H9 (cell line): ENCODE measurements around the gene MROH7. TPM values are rescaled to one million over a fixed set of nuclear protein-coding genes. Genes with fewer than 3 reads are reported as not detected.

ENCODE experiments used
- DNase-seq: peaks from one replicate; pipeline ENCODE4 v3.0.0-alpha.2; 2017
- H2AFZ ChIP-seq: one replicate; pipeline ENCODE4 v1.6.1; 2013; ENCODE audit warnings: mild to moderate bottlenecking, low read length, control low read depth, moderate library complexity
- H2AK5ac ChIP-seq: 2 replicates; pipeline ENCODE4 v1.6.1; 2013; ENCODE audit warnings: low read length, control low read depth, mixed read lengths; ENCODE audit not compliant: insufficient read length
- H2BK120ac ChIP-seq: one replicate; pipeline ENCODE4 v1.6.1; 2013; ENCODE audit warnings: low read depth, mild to moderate bottlenecking, low read length, control low read depth, inconsistent platforms; ENCODE audit not compliant: poor library complexity, severe bottlenecking
- H2BK12ac ChIP-seq: 2 replicates; pipeline ENCODE4 v1.6.1; 2013; ENCODE audit warnings: low read length, control low read depth, mixed read lengths, low read depth; ENCODE audit not compliant: insufficient read length
- H2BK15ac ChIP-seq: 2 replicates; pipeline ENCODE4 v1.6.1; 2013; ENCODE audit warnings: low read depth, low read length, control low read depth
- H2BK20ac ChIP-seq: one replicate; pipeline ENCODE4 v1.6.1; 2013; ENCODE audit warnings: low read depth, mild to moderate bottlenecking, low read length, control low read depth, inconsistent platforms; ENCODE audit not compliant: poor library complexity, severe bottlenecking
- H2BK5ac ChIP-seq: 2 replicates; pipeline ENCODE4 v1.6.1; 2013; ENCODE audit warnings: low read length, control low read depth, mixed read lengths; ENCODE audit not compliant: insufficient read length
- H3K14ac ChIP-seq: 2 replicates; pipeline ENCODE4 v1.6.1; 2013; ENCODE audit warnings: low read length, control low read depth; ENCODE audit not compliant: insufficient read depth
- H3K18ac ChIP-seq: 2 replicates; pipeline ENCODE4 v1.6.1; 2013; ENCODE audit warnings: low read depth, mild to moderate bottlenecking, mixed read lengths, low read length, control low read depth; ENCODE audit not compliant: insufficient read length
- H3K23ac ChIP-seq: 2 replicates; pipeline ENCODE4 v1.6.1; 2013; ENCODE audit warnings: low read length, control low read depth, mixed read lengths, low read depth; ENCODE audit not compliant: insufficient read length
- H3K23me2 ChIP-seq: 2 replicates; pipeline ENCODE4 v1.6.1; 2013; ENCODE audit warnings: low read depth, mild to moderate bottlenecking, mixed read lengths, low read length, control low read depth; ENCODE audit not compliant: insufficient read length, poor library complexity, severe bottlenecking
- H3K27ac ChIP-seq: 2 replicates; pipeline ENCODE4 v1.5.1; 2013; ENCODE audit warnings: low read length, control low read depth, mixed read lengths, low read depth; ENCODE audit not compliant: insufficient read length
- H3K27me3 ChIP-seq: 2 replicates; pipeline ENCODE4 v1.6.1; 2013; ENCODE audit warnings: low read length, control low read depth, inconsistent platforms; ENCODE audit not compliant: insufficient read depth
- H3K4ac ChIP-seq: 2 replicates; pipeline ENCODE4 v1.6.1; 2013; ENCODE audit warnings: low read depth, mild to moderate bottlenecking, control low read depth, inconsistent platforms, low read length, moderate library complexity
- H3K4me1 ChIP-seq: 2 replicates; pipeline ENCODE4 v1.6.1; 2013; ENCODE audit warnings: low read length, control low read depth, inconsistent platforms; ENCODE audit not compliant: insufficient read depth
- H3K4me2 ChIP-seq: 2 replicates; pipeline ENCODE4 v1.6.1; 2013; ENCODE audit warnings: low read length, control low read depth, mixed read lengths; ENCODE audit not compliant: insufficient read length, insufficient read depth
- H3K56ac ChIP-seq: 2 replicates; pipeline ENCODE4 v1.6.1; 2013; ENCODE audit warnings: low read depth, mild to moderate bottlenecking, mixed read lengths, low read length, control low read depth; ENCODE audit not compliant: insufficient read length
- H3K79me1 ChIP-seq: 2 replicates; pipeline ENCODE4 v1.6.1; 2013; ENCODE audit warnings: low read depth, mild to moderate bottlenecking, moderate library complexity, low read length, control low read depth, inconsistent platforms; ENCODE audit not compliant: insufficient read depth, poor library complexity, severe bottlenecking
- H3K79me2 ChIP-seq: 2 replicates; pipeline ENCODE4 v1.6.1; 2013; ENCODE audit warnings: low read length, control low read depth, inconsistent platforms; ENCODE audit not compliant: insufficient read depth
- H3K9ac ChIP-seq: 2 replicates; pipeline ENCODE4 v1.6.1; 2013; ENCODE audit warnings: low read length, control low read depth, mixed read lengths; ENCODE audit not compliant: insufficient read length; ENCODE audit errors: extremely low read depth
- H3K9me3 ChIP-seq: one replicate; pipeline ENCODE4 v1.6.1; 2013; ENCODE audit warnings: low read depth, low read length, inconsistent platforms; ENCODE audit not compliant: control insufficient read depth
- H3T11ph ChIP-seq: one replicate; pipeline ENCODE4 v1.6.1; 2013; ENCODE audit warnings: mild to moderate bottlenecking, low read length, control low read depth, inconsistent platforms
- H4K20me1 ChIP-seq: one replicate; pipeline ENCODE4 v1.6.1; 2013; ENCODE audit not compliant: control insufficient read depth, insufficient read length, insufficient read depth
- H4K5ac ChIP-seq: 2 replicates; pipeline ENCODE4 v1.6.1; 2013; ENCODE audit warnings: low read depth, mild to moderate bottlenecking, mixed read lengths, low read length, control low read depth; ENCODE audit not compliant: insufficient read length
- H4K8ac ChIP-seq: replicated peaks from 2 replicates; pipeline ENCODE4 v1.6.1; 2013; ENCODE audit warnings: low read length, control low read depth, mixed read lengths, low read depth; ENCODE audit not compliant: insufficient read length
- H4K91ac ChIP-seq: 2 replicates; pipeline ENCODE4 v1.6.1; 2013; ENCODE audit warnings: low read depth, mild to moderate bottlenecking, moderate library complexity, mixed read lengths, low read length, control low read depth; ENCODE audit not compliant: insufficient read length
- H3K27ac Mint-ChIP-seq, 3 experiments: 2 replicates in 2 of 3; 3 replicates in 1 of 3; pipeline ENCODE4 v1.8.0; 2020 to 2021; ENCODE audit warnings: mixed read lengths in 3 of 3, mild to moderate bottlenecking in 1 of 3, moderate library complexity in 1 of 3
- H3K27me3 Mint-ChIP-seq: 2 replicates; pipeline ENCODE4 v1.8.0; 2021; ENCODE audit warnings: low read depth, mild to moderate bottlenecking, moderate library complexity, mixed read lengths
- H3K36me3 Mint-ChIP-seq, 3 experiments: 2 replicates in 2 of 3; 3 replicates in 1 of 3; pipeline ENCODE4 v1.8.0; 2020 to 2021; ENCODE audit warnings: low read depth in 3 of 3, mixed read lengths in 3 of 3; ENCODE audit not compliant: insufficient read depth in 1 of 3
- H3K4me1 Mint-ChIP-seq, 2 experiments: 2 replicates each; pipeline ENCODE4 v1.8.0; 2020; ENCODE audit warnings: mixed read lengths in 2 of 2
- H3K4me3 Mint-ChIP-seq, 2 experiments: 2 replicates in 1 of 2; 3 replicates in 1 of 2; pipeline ENCODE4 v1.8.0; 2020 to 2021; ENCODE audit warnings: mild to moderate bottlenecking in 2 of 2, mixed read lengths in 2 of 2, moderate library complexity in 1 of 2
- H3K9me3 Mint-ChIP-seq, 2 experiments: 2 replicates in 1 of 2; 3 replicates in 1 of 2; pipeline ENCODE4 v1.8.0; 2020; ENCODE audit warnings: mild to moderate bottlenecking in 2 of 2, mixed read lengths in 2 of 2, moderate library complexity in 1 of 2
- CTCF ChIP-seq: fragments of 200-600 bp; sonication (generic); conservative IDR thresholded peaks from 3 replicates; pipeline ENCODE4 v1.8.0; 2021; ENCODE audit warnings: antibody characterized with exemption, mild to moderate bottlenecking
- WGBS: extraction: QIAGEN DNeasy Blood & Tissue Kit; methylation state at CpG from one replicate; pipeline ENCODE4 v1.1.7; 2013; ENCODE audit warnings: missing lambda C conversion rate, low lambda C conversion rate, mixed read lengths; ENCODE audit not compliant: insufficient read length; ENCODE audit errors: extremely low coverage; 5-methylcytosine and 5-hydroxymethylcytosine counted together
- total RNA-seq: library from RNA; stranded (reverse); gene quantifications from 2 replicates; pipeline ENCODE4 v1.2.1, GENCODE V29; 2021

Gene MROH7
- total RNA-seq, 1 experiment from 2014 or later, result 0.09 TPM

- TF ChIP-seq CTCF, result no peak
- H3K4me2 ChIP-seq, result no peak overlapping the region
- H2BK15ac ChIP-seq, result no peak overlapping the region
- DNase-seq, result no peak
- no peaks in the 10 kb centered on the region for H4K20me1 ChIP-seq
- no peak overlapping the region for H3K23ac ChIP-seq
- H3K4me1 ChIP-seq, result no peaks in the 10 kb centered on the region; the same call in 1 of the 2 replicates
- H2BK120ac ChIP-seq, result no peak overlapping the region
- H3K56ac ChIP-seq, result no peak overlapping the region
- Mint-ChIP-seq H3K27ac (no peak overlapping the region), H3K9me3 (no peaks in the 10 kb centered on the region), H3K27me3 (peaks cover 15% of the 10 kb centered on the region), H3K36me3 (no peaks in the 10 kb centered on the region), H3K4me3 (no peak overlapping the region; a peak in 1 of 5 replicates), H3K4me1 (peaks cover 0 to 3% of the 10 kb centered on the region in 2 experiments; a peak in 1 of 4 replicates)
- H2BK5ac ChIP-seq, result no peak overlapping the region
- H3K4ac ChIP-seq, result no peak overlapping the region
- no peak overlapping the region for H2AFZ ChIP-seq
- H4K5ac ChIP-seq, result no peak overlapping the region
- H2BK12ac ChIP-seq, result no peak overlapping the region
- H3K79me1 ChIP-seq, result no peaks in the 10 kb centered on the region
- H2AK5ac ChIP-seq, result no peak overlapping the region
- H3K27me3 ChIP-seq, result no peaks in the 10 kb centered on the region; the same call in 1 of the 2 replicates
- H2BK20ac ChIP-seq, result no peak overlapping the region
- H3K23me2 ChIP-seq, result no peaks in the 10 kb centered on the region
- no peak overlapping the region for H4K8ac ChIP-seq
- no peak overlapping the region for H3K9ac ChIP-seq
- H3K9me3 ChIP-seq, result no peaks in the 10 kb centered on the region
- H3T11ph ChIP-seq, result no peak overlapping the region
- no peak overlapping the region for H3K18ac ChIP-seq
- H4K91ac ChIP-seq, result no peak overlapping the region
- WGBS, result no CpG with 5 or more reads among the region's 1 CpG
- H3K27ac ChIP-seq, result no peak overlapping the region
- no peak overlapping the region for H3K14ac ChIP-seq
- no peaks in the 10 kb centered on the region for H3K79me2 ChIP-seq
Observed at GRCh38 chr1:54695764-54696163, 54.2 kb downstream of the MROH7 start.
